ENCODE data around the gene TBL1X. TPM values are rescaled to one million over a fixed set of nuclear protein-coding genes. Genes with fewer than 3 reads are reported as not detected.
A peak's percentile ranks its signal among the peaks of the same experiment; 100 is the strongest.

The TBL1X gene
- total and polyA plus RNA-seq, 8 donors, result 2.4 to 16.6 (median 9.3) TPM

DNA sequence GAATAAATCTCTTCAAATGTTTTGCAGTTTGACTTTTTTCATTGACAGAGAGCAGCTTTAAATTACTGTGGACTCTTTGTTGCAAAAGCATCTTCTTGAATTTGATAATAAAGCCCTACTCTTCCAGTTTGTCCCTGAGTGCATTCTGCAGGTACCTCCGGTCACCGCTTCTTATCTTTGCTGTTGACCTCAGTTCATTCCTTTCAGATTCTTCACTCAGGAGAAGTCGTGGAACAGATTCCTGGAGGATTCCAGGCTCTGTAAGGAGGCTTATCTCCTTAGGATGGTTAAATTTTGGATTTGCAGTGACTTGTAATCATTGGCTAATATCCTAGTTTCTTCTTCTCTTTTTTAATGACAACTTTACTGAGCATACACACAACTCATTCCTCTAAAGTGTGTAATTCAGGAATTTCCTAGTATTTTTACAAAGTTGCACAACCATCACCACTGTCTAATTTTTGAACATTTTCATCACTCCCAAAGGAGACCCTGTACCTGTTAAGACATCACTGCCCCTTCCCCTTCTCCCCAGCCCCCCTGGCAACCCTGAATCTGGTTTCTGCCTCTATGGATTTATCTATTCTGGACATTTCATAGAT, 22.0 kb downstream of the TBL1X start:
- no peaks in the 10 kb centered on the region for H3K27me3 ChIP-seq
- no peaks in the 10 kb centered on the region for H3K9me3 ChIP-seq
- no peak overlapping the region for H3K4me3 ChIP-seq
- TF ChIP-seq, protein P1, sequence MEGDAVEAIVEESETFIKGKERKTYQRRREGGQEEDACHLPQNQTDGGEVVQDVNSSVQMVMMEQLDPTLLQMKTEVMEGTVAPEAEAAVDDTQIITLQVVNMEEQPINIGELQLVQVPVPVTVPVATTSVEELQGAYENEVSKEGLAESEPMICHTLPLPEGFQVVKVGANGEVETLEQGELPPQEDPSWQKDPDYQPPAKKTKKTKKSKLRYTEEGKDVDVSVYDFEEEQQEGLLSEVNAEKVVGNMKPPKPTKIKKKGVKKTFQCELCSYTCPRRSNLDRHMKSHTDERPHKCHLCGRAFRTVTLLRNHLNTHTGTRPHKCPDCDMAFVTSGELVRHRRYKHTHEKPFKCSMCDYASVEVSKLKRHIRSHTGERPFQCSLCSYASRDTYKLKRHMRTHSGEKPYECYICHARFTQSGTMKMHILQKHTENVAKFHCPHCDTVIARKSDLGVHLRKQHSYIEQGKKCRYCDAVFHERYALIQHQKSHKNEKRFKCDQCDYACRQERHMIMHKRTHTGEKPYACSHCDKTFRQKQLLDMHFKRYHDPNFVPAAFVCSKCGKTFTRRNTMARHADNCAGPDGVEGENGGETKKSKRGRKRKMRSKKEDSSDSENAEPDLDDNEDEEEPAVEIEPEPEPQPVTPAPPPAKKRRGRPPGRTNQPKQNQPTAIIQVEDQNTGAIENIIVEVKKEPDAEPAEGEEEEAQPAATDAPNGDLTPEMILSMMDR (IDR thresholded peaks at IDR 0.05), result no peak
- no peaks in the 10 kb centered on the region for H3K36me3 ChIP-seq
- ATAC-seq, result no peak
- whole genome bisulfite sequencing, 2 donors, result 69 to 75% methylated on average over 3 of the region's 3 CpGs
- intact Hi-C loops (cut with DNase I), result no loop called here
- H3K4me1 ChIP-seq, result no peaks in the 10 kb centered on the region
- H3K27ac ChIP-seq, result no peak overlapping the region
- no peak for DNase-seq
- FAIRE-seq, result no peak

DNA sequence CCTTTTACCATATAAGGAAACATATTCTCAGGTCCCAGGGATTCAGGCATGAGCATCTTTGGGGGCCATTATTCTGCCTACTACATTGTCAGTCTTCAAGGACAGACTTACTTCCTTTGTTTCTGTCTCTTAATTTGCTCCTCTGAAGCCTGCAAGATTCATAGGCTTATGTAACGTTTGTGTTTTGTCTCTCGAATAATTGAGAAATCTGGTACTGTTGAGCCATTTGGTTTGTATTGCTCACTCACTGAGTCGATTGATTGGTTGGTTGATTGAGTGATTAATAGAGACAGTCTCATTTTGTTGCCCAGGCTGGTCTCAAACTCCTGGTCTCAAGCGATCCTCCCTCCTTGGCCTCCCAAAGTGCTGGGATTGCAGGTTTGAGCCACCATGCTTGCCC, 23.7 kb downstream of the TBL1X start:
- no peak overlapping the region for H3K4me3 ChIP-seq
- H3K36me3 ChIP-seq, result no peaks in the 10 kb centered on the region
- no peak for FAIRE-seq
- H3K4me1 ChIP-seq, result no peaks in the 10 kb centered on the region
- 59 to 72% methylated on average over 4 of the region's 4 CpGs for WGBS, 2 donors
- intact Hi-C loops (cut with DNase I), result no loop called here
- no peaks in the 10 kb centered on the region for H3K9me3 ChIP-seq
- no peak for ATAC-seq
- no peak overlapping the region for H3K27ac ChIP-seq
- no peak for DNase-seq
- H3K27me3 ChIP-seq, result no peaks in the 10 kb centered on the region
- TF ChIP-seq, protein P1 (IDR thresholded peaks at IDR 0.05), result no peak

DNA sequence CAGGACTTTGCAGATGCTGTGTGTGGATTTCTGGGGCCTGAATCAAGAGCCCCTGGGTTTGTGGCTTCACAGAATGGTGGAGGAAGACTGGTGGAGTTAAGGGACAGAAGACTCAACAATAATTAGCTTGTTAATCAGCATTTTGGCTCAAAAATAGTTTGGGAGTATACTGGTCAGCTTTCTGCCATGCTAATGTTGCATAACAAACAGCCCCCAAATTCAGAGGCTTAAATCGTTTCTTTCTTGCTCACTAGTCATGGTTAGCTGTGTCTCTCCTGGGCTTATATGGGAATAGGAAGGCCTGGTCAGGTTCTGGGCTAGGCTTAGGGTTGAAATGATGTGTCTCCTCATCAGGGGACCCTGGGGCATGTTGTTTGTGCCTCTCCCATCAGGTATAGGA, 24.4 kb downstream of the TBL1X start:
- Histone ChIP-seq H3K4me3 (no peak overlapping the region), H3K27ac (no peak overlapping the region), H3K4me1 (no peaks in the 10 kb centered on the region), H3K27me3 (no peaks in the 10 kb centered on the region), H3K9me3 (no peaks in the 10 kb centered on the region), H3K36me3 (no peaks in the 10 kb centered on the region)
- intact Hi-C loops (cut with DNase I), result no loop called here
- 0% methylated on average over 1 of the region's 1 CpG for WGBS, 2 donors
- FAIRE-seq, result no peak
- DNase-seq, result no peak
- no peak for ATAC-seq
- TF ChIP-seq, protein P1 (IDR thresholded peaks at IDR 0.05), result no peak

DNA sequence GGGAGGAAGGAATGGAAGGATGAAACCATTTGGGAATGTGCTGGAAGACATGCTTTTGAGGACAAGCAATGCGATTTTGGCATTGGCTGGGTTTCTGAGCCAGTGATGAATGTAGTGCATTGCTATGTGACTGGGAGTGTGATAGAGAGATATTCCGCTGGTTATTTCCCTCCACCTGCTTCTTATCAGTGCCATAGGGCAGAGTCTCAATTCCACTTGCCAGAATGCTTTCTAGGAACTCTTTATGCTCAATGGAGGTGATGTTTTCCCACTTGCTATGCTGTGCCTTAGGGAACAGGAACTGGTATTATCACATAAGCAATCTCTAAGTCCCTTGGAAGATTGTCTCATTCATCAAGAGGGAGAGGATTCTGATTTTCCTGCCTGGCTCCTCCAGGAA, 28.0 kb downstream of the TBL1X start:
- no peaks in the 10 kb centered on the region for H3K4me1 ChIP-seq
- 11 to 18% methylated on average over 2 of the region's 2 CpGs for WGBS, 2 donors
- no peak for DNase-seq
- ATAC-seq, result peak in 3 of 4 donors; percentile 32 to 83 (median 75)
- no peak overlapping the region for H3K4me3 ChIP-seq
- TF ChIP-seq, protein P1 (IDR thresholded peaks at IDR 0.05), result no peak
- H3K36me3 ChIP-seq, result no peaks in the 10 kb centered on the region
- H3K27me3 ChIP-seq, result no peaks in the 10 kb centered on the region
- FAIRE-seq, result no peak
- no peak overlapping the region for H3K27ac ChIP-seq
- H3K9me3 ChIP-seq, result no peaks in the 10 kb centered on the region
- intact Hi-C loops (cut with DNase I), result no loop called here

DNA sequence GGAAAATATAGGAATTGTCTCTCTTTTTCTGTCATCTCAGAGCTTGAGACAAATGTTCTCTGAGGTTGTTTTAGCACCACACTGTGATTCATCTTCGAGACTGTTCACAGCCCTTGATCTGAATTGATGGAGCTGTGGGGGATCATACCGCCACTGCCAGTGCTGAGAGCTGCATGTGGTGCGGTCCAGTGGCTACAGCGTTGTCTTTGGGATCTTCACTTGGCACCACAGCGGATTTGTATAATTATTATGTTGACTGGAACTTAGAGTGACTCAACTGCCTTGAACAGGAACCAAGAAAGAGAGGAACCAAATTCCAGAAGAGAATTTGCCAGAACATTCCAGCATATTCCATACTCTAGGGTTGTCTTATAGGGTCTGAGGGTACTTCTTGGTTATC, 29.1 kb downstream of the TBL1X start:
- Histone ChIP-seq H3K27ac (no peak overlapping the region), H3K36me3 (no peaks in the 10 kb centered on the region), H3K4me3 (no peak overlapping the region), H3K9me3 (no peaks in the 10 kb centered on the region), H3K4me1 (no peaks in the 10 kb centered on the region), H3K27me3 (no peaks in the 10 kb centered on the region)
- 83 to 96% methylated on average over 5 of the region's 5 CpGs for WGBS, 2 donors
- no peak for DNase-seq
- ATAC-seq, result peak in 1 of 4 donors; percentile 20
- intact Hi-C loops (cut with DNase I), result no loop called here
- FAIRE-seq, result no peak
- TF ChIP-seq, protein P1 (IDR thresholded peaks at IDR 0.05), result no peak

All from pancreas (tissue), 10 donors.